HepG2 (cell line): ENCODE measurements around the gene MTIF2. TPM values are rescaled to one million over a fixed set of nuclear protein-coding genes. Genes with fewer than 3 reads are reported as not detected.
A peak's percentile ranks its signal among the peaks of the same experiment; 100 is the strongest.

Experiments used
- EEA1 ChIP-seq: sonication (generic); formaldehyde crosslinking; IDR thresholded peaks from 2 replicates; pipeline ENCODE4 v1.5.1; 2020; ENCODE audit warnings: mild to moderate bottlenecking, missing genetic modification reagents, borderline replicate concordance
- EED ChIP-seq: sonication (generic); formaldehyde crosslinking; IDR thresholded peaks from 2 replicates; pipeline ENCODE4 v1.5.0; 2020; ENCODE audit warnings: mild to moderate bottlenecking, missing genetic modification reagents
- GTF3A ChIP-seq: sonication (generic); formaldehyde crosslinking; conservative IDR thresholded peaks from 2 replicates; pipeline ENCODE4 v1.4.0; 2020; ENCODE audit warnings: mild to moderate bottlenecking, missing genetic modification reagents
- HOXA5 ChIP-seq: sonication (generic); formaldehyde crosslinking; IDR thresholded peaks from 2 replicates; pipeline ENCODE4 v1.4.0; 2020; ENCODE audit warnings: missing genetic modification reagents
- IRX3 ChIP-seq: sonication (generic); formaldehyde crosslinking; IDR thresholded peaks from 2 replicates; pipeline ENCODE4 v1.8.1; 2023; ENCODE audit warnings: mild to moderate bottlenecking, low read depth, missing genetic modification reagents, borderline replicate concordance
- KLF12 ChIP-seq: sonication (generic); formaldehyde crosslinking; IDR thresholded peaks from 2 replicates; pipeline ENCODE4 v1.4.0; 2020; ENCODE audit warnings: missing genetic modification reagents, borderline replicate concordance
- MZF1 ChIP-seq: sonication (generic); formaldehyde crosslinking; IDR thresholded peaks from 2 replicates; pipeline ENCODE4 v1.8.1; 2023; ENCODE audit warnings: mild to moderate bottlenecking, missing genetic modification reagents, borderline replicate concordance
- PAWR ChIP-seq: sonication (generic); formaldehyde crosslinking; IDR thresholded peaks from 2 replicates; pipeline ENCODE4 v1.4.0; 2020; ENCODE audit warnings: missing genetic modification reagents, mild to moderate bottlenecking, borderline replicate concordance
- RBM22 ChIP-seq: fragments of 200-400 bp; formaldehyde crosslinking; optimal IDR thresholded peaks from 2 replicates; pipeline ENCODE3; 2017; ENCODE audit warnings: mild to moderate bottlenecking, low read length, moderate library complexity
- SIN3A ChIP-seq: IDR thresholded peaks from 2 replicates; pipeline ENCODE4 v1.6.1; 2011; ENCODE audit warnings: low read depth, mild to moderate bottlenecking, control low read depth, low read length, borderline replicate concordance
- SP140L ChIP-seq: sonication (generic); formaldehyde crosslinking; IDR thresholded peaks from 2 replicates; pipeline ENCODE4 v1.4.0; 2020; ENCODE audit warnings: missing genetic modification reagents, borderline replicate concordance
- SP2 ChIP-seq: sonication (generic); formaldehyde crosslinking; IDR thresholded peaks from 2 replicates; pipeline ENCODE4 v1.5.1; 2020; ENCODE audit warnings: mild to moderate bottlenecking, missing genetic modification reagents
- YEATS2 ChIP-seq: sonication (generic); formaldehyde crosslinking; IDR thresholded peaks from 2 replicates; pipeline ENCODE4 v1.4.0; 2020; ENCODE audit warnings: missing genetic modification reagents, borderline replicate concordance
- ZBTB38 ChIP-seq: sonication (generic); formaldehyde crosslinking; IDR thresholded peaks from 2 replicates; pipeline ENCODE4 v1.5.1; 2020; ENCODE audit warnings: mild to moderate bottlenecking, missing genetic modification reagents
- ZFP36 ChIP-seq: fragments of 150-350 bp; IDR thresholded peaks from 2 replicates; pipeline ENCODE4 v1.6.1; 2018; ENCODE audit warnings: borderline replicate concordance, low read length, low read depth; ENCODE audit not compliant: partially characterized antibody
- ZNF24 ChIP-seq: fragments of 450-650 bp; IDR thresholded peaks from 2 replicates; pipeline ENCODE4 v1.6.1; 2017; ENCODE audit warnings: antibody characterized with exemption, mild to moderate bottlenecking
- ZNF550 ChIP-seq: sonication (generic); formaldehyde crosslinking; IDR thresholded peaks from 2 replicates; pipeline ENCODE4 v1.4.0; 2020; ENCODE audit warnings: mild to moderate bottlenecking, missing genetic modification reagents, borderline replicate concordance
- ZNF607 ChIP-seq: sonication (generic); formaldehyde crosslinking; IDR thresholded peaks from 2 replicates; pipeline ENCODE4 v1.5.1; 2020; ENCODE audit warnings: missing genetic modification reagents, mild to moderate bottlenecking, borderline replicate concordance
- ZSCAN20 ChIP-seq: sonication (generic); formaldehyde crosslinking; IDR thresholded peaks from 2 replicates; pipeline ENCODE4 v1.4.0; 2020; ENCODE audit warnings: missing genetic modification reagents, mild to moderate bottlenecking, borderline replicate concordance
- ZZZ3 ChIP-seq: sonication (generic); formaldehyde crosslinking; IDR thresholded peaks from 2 replicates; pipeline ENCODE4 v1.4.0; 2020; ENCODE audit warnings: missing genetic modification reagents, mild to moderate bottlenecking, borderline replicate concordance
- polyA plus RNA-seq, 8 experiments: library from polyadenylated mRNA; depleted of rRNA in 3 of 8; stranded (reverse) in 7 of 8; unstranded in 1 of 8; fragments of >200 nt; fragmentation: Illumina TruSeq in 4 of 8; extraction: Trizol in 4 of 8; gene quantifications; 2 replicates each; pipeline versions ENCODE4 v1.2.1 to v1.2.3, GENCODE V29; 2011 to 2016; ENCODE audit warnings: low read depth in 4 of 8, missing spikeins in 1 of 8, mixed read lengths in 1 of 8; ENCODE audit not compliant: insufficient read depth in 1 of 8
- total RNA-seq, 5 experiments: library from RNA; depleted of rRNA; stranded (reverse); fragments of >200 nt; fragmentation: Illumina TruSeq; extraction: Trizol; gene quantifications; 2 replicates each; pipeline ENCODE4 v1.2.3, GENCODE V29; 2016; ENCODE audit warnings: low read depth in 1 of 5
- TF ChIP-seq, protein P1 (sequence below): sonication (generic); formaldehyde crosslinking; IDR thresholded peaks from 2 replicates; pipeline ENCODE4 v1.5.1; 2020; ENCODE audit warnings: missing genetic modification reagents, mild to moderate bottlenecking, borderline replicate concordance
- TF ChIP-seq, protein P2 (sequence below): sonication (generic); formaldehyde crosslinking; IDR thresholded peaks from 2 replicates; pipeline ENCODE4 v1.8.0; 2022; ENCODE audit warnings: low read depth, missing genetic modification reagents
- TF ChIP-seq, protein P3 (sequence below): sonication (generic); formaldehyde crosslinking; IDR thresholded peaks from 2 replicates; pipeline ENCODE4 v1.8.0; 2022; ENCODE audit warnings: missing genetic modification reagents, low read depth, mild to moderate bottlenecking, borderline replicate concordance
- TF ChIP-seq, protein P4 (sequence below): sonication (generic); formaldehyde crosslinking; IDR thresholded peaks from 2 replicates; pipeline ENCODE4 v1.4.0; 2020; ENCODE audit warnings: missing genetic modification reagents

The MTIF2 gene
- total and polyA plus RNA-seq, 2 of the 13 experiments (the other 11 are each of a cell fraction or from before 2014, with no cell fraction given) = 32.1 to 92.1 TPM

DNA sequence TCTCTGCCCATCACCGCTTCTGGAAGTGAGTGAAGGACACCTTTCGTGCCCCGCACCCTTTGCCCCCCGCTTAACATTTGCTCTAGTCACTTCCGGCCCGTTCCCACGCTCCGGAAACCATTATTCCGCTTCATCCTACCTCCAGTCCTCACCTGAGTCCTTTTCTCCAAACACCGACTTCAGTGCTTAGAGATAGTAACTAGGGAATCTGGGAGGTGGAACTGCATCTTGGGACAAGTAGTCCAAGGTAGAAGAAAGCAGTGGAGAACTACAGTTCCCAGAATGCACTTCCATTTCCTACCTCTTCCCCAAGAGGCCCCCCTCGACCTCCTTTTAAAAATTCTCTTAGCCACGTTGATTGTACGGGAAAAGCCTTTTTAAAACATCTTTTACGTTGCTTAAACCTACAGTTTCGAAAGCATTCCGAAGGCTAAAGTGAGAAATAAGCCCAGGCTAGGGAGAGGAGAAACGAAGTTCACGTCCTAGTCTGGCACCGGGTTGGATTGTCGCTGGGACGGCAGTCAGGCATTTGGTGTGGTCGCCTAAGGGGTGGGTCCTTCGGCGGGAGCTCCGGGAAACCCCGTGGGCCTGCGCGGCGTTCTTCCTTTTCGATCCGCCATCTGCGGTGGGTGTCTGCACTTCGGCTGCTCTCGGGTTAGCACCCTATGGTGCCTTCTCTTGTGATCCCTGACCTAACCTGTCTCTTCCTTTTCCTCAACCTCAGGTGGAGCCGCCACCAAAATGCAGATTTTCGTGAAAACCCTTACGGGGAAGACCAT is 36.8 kb downstream of the MTIF2 start, which contains the start of the genes CLHC1 and RPS27A (continued):
- TF ChIP-seq EEA1 (peak; percentile 19; the same call in 1 of the 2 replicates), SIN3A (peak; percentile 85; the same call in 1 of the 2 replicates), ZSCAN20 (CRISPR knock-in tag) (no peak), KLF12 (peak; percentile 71; the same call in 1 of the 2 replicates), ZFP36 (no peak), ZNF24 (0 out of 2 replicates have a peak, but pooled peaks have one; percentile 7), GTF3A (CRISPR knock-in tag) (0 out of 2 replicates have a peak, but pooled peaks have one; percentile 16), ZZZ3 (CRISPR knock-in tag) (peak; percentile 65; the same call in 1 of the 2 replicates), ZNF607 (CRISPR knock-in tag) (peak; percentile 59; the same call in 1 of the 2 replicates), HOXA5 (CRISPR knock-in tag) (0 out of 2 replicates have a peak, but pooled peaks have one; percentile 31), ZNF550 (CRISPR knock-in tag) (no peak), ZBTB38 (CRISPR knock-in tag) (no peak; the same call in 1 of the 2 replicates), MZF1 (CRISPR knock-in tag) (no peak), SP140L (CRISPR knock-in tag) (peak; percentile 18; the same call in 1 of the 2 replicates), RBM22 (peak; percentile 74), PAWR (CRISPR knock-in tag) (no peak), IRX3 (peak; percentile 52; the same call in 1 of the 2 replicates), EED (peak; percentile 90; the same call in 1 of the 2 replicates), SP2 (CRISPR knock-in tag) (no peak), YEATS2 (CRISPR knock-in tag) (peak; percentile 98)
- TF ChIP-seq, protein P1, sequence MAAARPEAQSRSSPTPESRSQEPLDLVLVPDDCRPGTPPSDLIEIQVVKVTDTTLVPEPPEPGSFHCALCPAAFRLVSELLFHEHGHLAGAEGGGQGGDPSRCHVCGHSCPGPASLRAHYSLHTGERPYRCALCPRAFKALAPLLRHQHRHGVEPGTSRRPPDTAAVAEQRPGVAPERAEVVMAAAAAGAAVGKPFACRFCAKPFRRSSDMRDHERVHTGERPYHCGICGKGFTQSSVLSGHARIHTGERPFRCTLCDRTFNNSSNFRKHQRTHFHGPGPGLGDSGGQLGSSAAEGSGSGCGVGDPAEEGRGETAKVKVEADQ = peak; percentile 53; the same call in 1 of the 2 replicates
- TF ChIP-seq, protein P2, sequence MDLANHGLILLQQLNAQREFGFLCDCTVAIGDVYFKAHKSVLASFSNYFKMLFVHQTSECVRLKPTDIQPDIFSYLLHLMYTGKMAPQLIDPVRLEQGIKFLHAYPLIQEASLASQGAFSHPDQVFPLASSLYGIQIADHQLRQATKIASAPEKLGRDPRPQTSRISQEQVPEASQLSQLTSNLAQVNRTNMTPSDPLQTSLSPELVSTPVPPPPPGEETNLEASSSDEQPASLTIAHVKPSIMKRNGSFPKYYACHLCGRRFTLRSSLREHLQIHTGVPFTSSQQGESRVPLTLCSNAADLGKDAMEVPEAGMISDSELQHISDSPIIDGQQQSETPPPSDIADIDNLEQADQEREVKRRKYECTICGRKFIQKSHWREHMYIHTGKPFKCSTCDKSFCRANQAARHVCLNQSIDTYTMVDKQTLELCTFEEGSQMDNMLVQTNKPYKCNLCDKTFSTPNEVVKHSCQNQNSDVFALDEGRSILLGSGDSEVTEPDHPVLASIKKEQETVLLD (CRISPR knock-in tag) = 0 out of 2 replicates have a peak, but pooled peaks have one; percentile 33
- TF ChIP-seq, protein P3, sequence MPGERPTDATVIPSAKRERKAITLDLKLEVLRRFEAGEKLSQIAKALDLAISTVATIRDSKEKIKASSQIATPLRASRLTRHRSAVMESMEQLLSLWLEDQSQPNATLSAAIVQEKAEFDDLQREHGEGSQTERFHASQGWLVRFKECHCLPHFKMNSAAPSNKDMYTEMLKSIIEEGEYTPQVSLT (CRISPR knock-in tag) = no peak; the same call in 1 of the 2 replicates
- TF ChIP-seq, protein P4, sequence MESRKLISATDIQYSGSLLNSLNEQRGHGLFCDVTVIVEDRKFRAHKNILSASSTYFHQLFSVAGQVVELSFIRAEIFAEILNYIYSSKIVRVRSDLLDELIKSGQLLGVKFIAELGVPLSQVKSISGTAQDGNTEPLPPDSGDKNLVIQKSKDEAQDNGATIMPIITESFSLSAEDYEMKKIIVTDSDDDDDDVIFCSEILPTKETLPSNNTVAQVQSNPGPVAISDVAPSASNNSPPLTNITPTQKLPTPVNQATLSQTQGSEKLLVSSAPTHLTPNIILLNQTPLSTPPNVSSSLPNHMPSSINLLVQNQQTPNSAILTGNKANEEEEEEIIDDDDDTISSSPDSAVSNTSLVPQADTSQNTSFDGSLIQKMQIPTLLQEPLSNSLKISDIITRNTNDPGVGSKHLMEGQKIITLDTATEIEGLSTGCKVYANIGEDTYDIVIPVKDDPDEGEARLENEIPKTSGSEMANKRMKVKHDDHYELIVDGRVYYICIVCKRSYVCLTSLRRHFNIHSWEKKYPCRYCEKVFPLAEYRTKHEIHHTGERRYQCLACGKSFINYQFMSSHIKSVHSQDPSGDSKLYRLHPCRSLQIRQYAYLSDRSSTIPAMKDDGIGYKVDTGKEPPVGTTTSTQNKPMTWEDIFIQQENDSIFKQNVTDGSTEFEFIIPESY (CRISPR knock-in tag) = no peak; the same call in 1 of the 2 replicates
